BLaER1 (cell line): ENCODE measurements around the gene PHLDB2.

Source experiments
- H3K27ac ChIP-seq: shearing (Covaris generic); formaldehyde crosslinking; 2 replicates; pipeline ENCODE4 v1.8.1; 2022
- H3K27me3 ChIP-seq: shearing (Covaris generic); formaldehyde crosslinking; 2 replicates; pipeline ENCODE4 v1.8.1; 2022
- H3K36me3 ChIP-seq: shearing (Covaris generic); formaldehyde crosslinking; 2 replicates; pipeline ENCODE4 v1.8.1; 2022
- H3K4me1 ChIP-seq: shearing (Covaris generic); formaldehyde crosslinking; 2 replicates; pipeline ENCODE4 v1.8.1; 2022
- H3K4me2 ChIP-seq: shearing (Covaris generic); formaldehyde crosslinking; 2 replicates; pipeline ENCODE4 v1.8.1; 2022
- H3K4me3 ChIP-seq: shearing (Covaris generic); formaldehyde crosslinking; 2 replicates; pipeline ENCODE4 v1.8.1; 2022
- H3K9ac ChIP-seq: shearing (Covaris generic); formaldehyde crosslinking; 2 replicates; pipeline ENCODE4 v1.8.1; 2022
- H3K9me3 ChIP-seq: shearing (Covaris generic); formaldehyde crosslinking; 2 replicates; pipeline ENCODE4 v1.8.1; 2022
- H4K20me1 ChIP-seq: shearing (Covaris generic); formaldehyde crosslinking; 2 replicates; pipeline ENCODE4 v1.8.1; 2022
- Cebpa-rat ChIP-seq: shearing (Covaris generic); IDR thresholded peaks from 2 replicates; pipeline ENCODE4 v1.8.1; 2022

PHLDB2 gene

DNA sequence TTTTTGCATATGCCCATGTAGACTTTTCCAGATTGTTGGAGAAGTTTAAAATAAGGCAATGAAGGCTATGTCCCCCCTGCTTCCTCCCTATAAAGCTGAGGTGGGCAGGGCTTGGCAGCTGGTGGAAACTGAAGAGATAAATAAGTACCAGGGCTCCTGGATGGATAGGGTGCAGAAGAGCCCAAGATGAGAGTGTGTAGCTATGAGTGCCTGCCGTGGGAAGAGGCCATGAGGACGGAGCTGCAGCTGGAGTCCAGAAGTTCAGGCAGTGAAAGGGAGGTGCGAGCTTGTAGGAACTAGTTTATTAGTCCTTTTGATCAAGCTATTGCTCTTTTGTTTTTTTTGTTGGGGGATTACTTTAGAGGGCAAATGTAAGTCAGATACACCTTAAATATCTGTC is 52.4 kb downstream of the PHLDB2 start:
- H3K4me1 ChIP-seq: peaks cover 9% of the 10 kb centered on the region; the same call in 1 of the 2 replicates
- no peak for TF ChIP-seq Cebpa-rat
- H4K20me1 ChIP-seq: no peaks in the 10 kb centered on the region
- H3K27me3 ChIP-seq: no peaks in the 10 kb centered on the region
- H3K9me3 ChIP-seq: no peaks in the 10 kb centered on the region
- peaks cover 26% of the 10 kb centered on the region for H3K36me3 ChIP-seq
- no peak overlapping the region for H3K27ac ChIP-seq
- H3K4me2 ChIP-seq: no peak overlapping the region
- no peak overlapping the region for H3K4me3 ChIP-seq
- H3K9ac ChIP-seq: no peak overlapping the region

GRCh38 chr3:111913163-111913763 is 54.2 kb downstream of the PHLDB2 start:
- peaks cover 9% of the 10 kb centered on the region; the same call in 1 of the 2 replicates for H3K4me1 ChIP-seq
- H3K36me3 ChIP-seq: peaks cover 25% of the 10 kb centered on the region
- H3K9ac ChIP-seq: no peak overlapping the region
- H3K27me3 ChIP-seq: no peaks in the 10 kb centered on the region
- no peaks in the 10 kb centered on the region for H3K9me3 ChIP-seq
- no peak for TF ChIP-seq Cebpa-rat
- H3K4me2 ChIP-seq: no peak overlapping the region
- no peak overlapping the region for H3K27ac ChIP-seq
- H3K4me3 ChIP-seq: no peak overlapping the region
- no peaks in the 10 kb centered on the region for H4K20me1 ChIP-seq

DNA sequence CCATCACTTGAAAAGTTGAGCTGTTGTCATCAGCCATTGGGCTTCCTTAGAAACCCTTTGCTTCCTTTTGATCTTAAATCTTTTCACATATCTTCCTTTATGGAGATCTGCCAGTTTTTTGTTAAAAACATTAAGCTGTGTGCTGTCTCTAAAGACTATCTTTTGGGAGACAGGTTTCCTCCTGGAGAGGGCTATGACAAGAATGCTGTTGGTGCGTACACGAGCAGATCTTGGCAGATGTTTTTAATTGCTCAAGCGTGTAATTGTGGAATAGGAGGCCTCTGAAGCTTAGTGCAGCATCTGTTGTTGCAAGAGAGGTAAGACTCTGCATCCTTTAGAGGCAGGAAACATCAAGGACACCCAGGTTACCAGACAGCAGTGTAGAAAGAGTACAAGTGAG is 56.8 kb downstream of the PHLDB2 start:
- no peak overlapping the region for H3K4me2 ChIP-seq
- H3K27ac ChIP-seq: no peak overlapping the region
- peaks cover 47% of the 10 kb centered on the region for H3K36me3 ChIP-seq

GRCh38 chr3:111917300-111917699 is 58.2 kb downstream of the PHLDB2 start:
- Histone ChIP-seq H3K9me3 (no peaks in the 10 kb centered on the region), H3K36me3 (peaks cover 54% of the 10 kb centered on the region), H3K4me1 (no peaks in the 10 kb centered on the region), H3K4me2 (no peak overlapping the region), H4K20me1 (no peaks in the 10 kb centered on the region), H3K27me3 (no peaks in the 10 kb centered on the region), H3K9ac (no peak overlapping the region), H3K4me3 (no peak overlapping the region), H3K27ac (no peak overlapping the region)
- no peak for TF ChIP-seq Cebpa-rat

More for the DNA sequence above, 56.8 kb downstream of the PHLDB2 start:
- TF ChIP-seq Cebpa-rat: no peak
- H3K27me3 ChIP-seq: no peaks in the 10 kb centered on the region
- H3K4me1 ChIP-seq: peaks cover 3% of the 10 kb centered on the region; the same call in 1 of the 2 replicates
- no peak overlapping the region for H3K4me3 ChIP-seq
- no peak overlapping the region for H3K9ac ChIP-seq
- H4K20me1 ChIP-seq: no peaks in the 10 kb centered on the region
- H3K9me3 ChIP-seq: no peaks in the 10 kb centered on the region

- no peak overlapping the region for H3K9ac ChIP-seq
- H3K27ac ChIP-seq: no peak overlapping the region
- no peaks in the 10 kb centered on the region for H3K27me3 ChIP-seq
- H3K9me3 ChIP-seq: no peaks in the 10 kb centered on the region
- peaks cover 7% of the 10 kb centered on the region for H3K4me1 ChIP-seq
- no peaks in the 10 kb centered on the region for H4K20me1 ChIP-seq
- TF ChIP-seq Cebpa-rat: no peak
- H3K4me2 ChIP-seq: no peak overlapping the region
- H3K4me3 ChIP-seq: no peak overlapping the region
- peaks cover 53% of the 10 kb centered on the region for H3K36me3 ChIP-seq
Observed at GRCh38 chr3:111919370-111920065, 60.5 kb downstream of the PHLDB2 start.

DNA sequence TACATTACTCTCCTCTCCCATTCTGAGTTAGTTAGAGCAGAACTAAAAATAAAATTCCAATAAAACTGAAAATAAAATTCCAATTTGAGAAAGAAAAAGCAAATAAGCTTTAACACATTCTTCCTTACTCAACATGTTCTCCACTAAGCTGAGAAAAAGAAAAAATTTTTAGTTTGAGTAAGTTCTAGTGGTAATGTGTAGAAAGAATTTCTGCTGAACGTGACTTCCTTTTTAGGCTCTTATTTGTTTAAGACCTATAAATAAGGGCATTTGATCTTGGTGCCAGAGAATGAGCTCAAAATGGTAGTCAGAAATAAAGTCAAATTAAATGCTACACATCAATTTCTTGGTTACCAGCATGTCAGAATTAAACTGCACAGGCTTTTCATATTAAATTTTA is 62.1 kb downstream of the PHLDB2 start:
- no peak for TF ChIP-seq Cebpa-rat
- H3K4me3 ChIP-seq: no peak overlapping the region
- no peak overlapping the region for H3K27ac ChIP-seq
- no peaks in the 10 kb centered on the region for H3K27me3 ChIP-seq
- no peak overlapping the region for H3K9ac ChIP-seq
- peaks cover 52% of the 10 kb centered on the region for H3K36me3 ChIP-seq
- no peaks in the 10 kb centered on the region for H3K9me3 ChIP-seq
- H4K20me1 ChIP-seq: no peaks in the 10 kb centered on the region
- H3K4me2 ChIP-seq: no peak overlapping the region
- H3K4me1 ChIP-seq: peaks cover 9% of the 10 kb centered on the region

DNA sequence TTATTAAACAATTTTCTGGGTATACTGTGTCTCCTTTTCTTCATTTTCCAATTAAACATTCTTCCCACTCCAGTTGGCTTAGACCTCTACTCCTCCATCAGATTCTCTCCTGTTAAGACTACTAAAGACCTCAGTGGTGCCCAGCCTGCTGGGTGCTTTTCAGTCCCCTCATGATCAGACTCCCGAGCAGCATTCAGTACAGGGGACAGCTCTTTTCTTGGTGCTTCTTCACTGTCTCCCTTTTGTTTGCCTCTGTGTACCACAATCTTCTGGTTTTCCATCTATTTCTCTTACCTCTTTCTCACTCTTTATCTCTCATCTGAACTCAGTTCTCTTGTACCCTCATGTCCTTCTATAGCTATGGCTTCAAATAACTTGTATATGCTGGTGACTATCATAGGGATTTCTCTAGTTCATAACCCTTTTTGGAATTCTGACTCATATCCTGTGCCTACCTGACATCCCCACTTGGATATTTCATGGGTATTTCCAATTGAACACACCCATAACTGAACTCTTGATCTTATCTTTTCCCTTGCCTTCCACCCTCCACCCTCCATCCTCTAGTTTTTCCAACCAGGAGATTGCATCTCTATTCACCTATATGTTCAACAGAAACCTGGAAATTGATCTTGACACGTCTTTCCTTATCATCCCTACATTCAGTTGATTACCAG is 64.2 kb downstream of the PHLDB2 start:
- Histone ChIP-seq H3K36me3 (peaks cover 50% of the 10 kb centered on the region), H3K4me1 (peaks cover 9% of the 10 kb centered on the region), H3K4me2 (no peak overlapping the region), H4K20me1 (no peaks in the 10 kb centered on the region), H3K27ac (no peak overlapping the region), H3K9me3 (no peaks in the 10 kb centered on the region), H3K27me3 (no peaks in the 10 kb centered on the region), H3K9ac (no peak overlapping the region), H3K4me3 (no peak overlapping the region)
- no peak for TF ChIP-seq Cebpa-rat

- Histone ChIP-seq H3K9me3 (no peaks in the 10 kb centered on the region), H4K20me1 (no peaks in the 10 kb centered on the region), H3K27ac (no peak overlapping the region), H3K27me3 (no peaks in the 10 kb centered on the region), H3K9ac (no peak overlapping the region), H3K36me3 (peaks cover 45% of the 10 kb centered on the region), H3K4me2 (no peak overlapping the region), H3K4me1 (peaks cover 9% of the 10 kb centered on the region), H3K4me3 (no peak overlapping the region)
- no peak for TF ChIP-seq Cebpa-rat
Observed at GRCh38 chr3:111923806-111924205, 64.7 kb downstream of the PHLDB2 start.

- no peak overlapping the region for H3K9ac ChIP-seq
- peak overlapping the region; percentile 50 for H3K4me2 ChIP-seq
- H3K9me3 ChIP-seq: no peaks in the 10 kb centered on the region
- no peak for TF ChIP-seq Cebpa-rat
- no peaks in the 10 kb centered on the region for H4K20me1 ChIP-seq
- H3K36me3 ChIP-seq: peaks cover 40% of the 10 kb centered on the region
- H3K27me3 ChIP-seq: no peaks in the 10 kb centered on the region
- peaks cover 9% of the 10 kb centered on the region for H3K4me1 ChIP-seq
- H3K4me3 ChIP-seq: no peak overlapping the region
- H3K27ac ChIP-seq: no peak overlapping the region; the same call in 1 of the 2 replicates
Observed at GRCh38 chr3:111924283-111924682, 65.2 kb downstream of the PHLDB2 start.

- Histone ChIP-seq H3K9me3 (no peaks in the 10 kb centered on the region), H3K4me1 (peaks cover 9% of the 10 kb centered on the region), H3K27ac (no peak overlapping the region), H3K27me3 (no peaks in the 10 kb centered on the region), H3K9ac (no peak overlapping the region), H3K36me3 (peaks cover 28% of the 10 kb centered on the region), H3K4me3 (no peak overlapping the region), H3K4me2 (no peak overlapping the region), H4K20me1 (no peaks in the 10 kb centered on the region)
- no peak for TF ChIP-seq Cebpa-rat
Observed at GRCh38 chr3:111926266-111926676, 67.2 kb downstream of the PHLDB2 start.
